GM21723 (cell line): ENCODE measurements around the gene MTFR1L.

Experiments used
- ATAC-seq: cut with Tn5 transposase; IDR thresholded peaks from one replicate; pipeline ENCODE4 v1.9.1; 2021; ENCODE audit warnings: mild to moderate bottlenecking, moderate library complexity; ENCODE audit not compliant: unreplicated experiment

MTFR1L gene

DNA sequence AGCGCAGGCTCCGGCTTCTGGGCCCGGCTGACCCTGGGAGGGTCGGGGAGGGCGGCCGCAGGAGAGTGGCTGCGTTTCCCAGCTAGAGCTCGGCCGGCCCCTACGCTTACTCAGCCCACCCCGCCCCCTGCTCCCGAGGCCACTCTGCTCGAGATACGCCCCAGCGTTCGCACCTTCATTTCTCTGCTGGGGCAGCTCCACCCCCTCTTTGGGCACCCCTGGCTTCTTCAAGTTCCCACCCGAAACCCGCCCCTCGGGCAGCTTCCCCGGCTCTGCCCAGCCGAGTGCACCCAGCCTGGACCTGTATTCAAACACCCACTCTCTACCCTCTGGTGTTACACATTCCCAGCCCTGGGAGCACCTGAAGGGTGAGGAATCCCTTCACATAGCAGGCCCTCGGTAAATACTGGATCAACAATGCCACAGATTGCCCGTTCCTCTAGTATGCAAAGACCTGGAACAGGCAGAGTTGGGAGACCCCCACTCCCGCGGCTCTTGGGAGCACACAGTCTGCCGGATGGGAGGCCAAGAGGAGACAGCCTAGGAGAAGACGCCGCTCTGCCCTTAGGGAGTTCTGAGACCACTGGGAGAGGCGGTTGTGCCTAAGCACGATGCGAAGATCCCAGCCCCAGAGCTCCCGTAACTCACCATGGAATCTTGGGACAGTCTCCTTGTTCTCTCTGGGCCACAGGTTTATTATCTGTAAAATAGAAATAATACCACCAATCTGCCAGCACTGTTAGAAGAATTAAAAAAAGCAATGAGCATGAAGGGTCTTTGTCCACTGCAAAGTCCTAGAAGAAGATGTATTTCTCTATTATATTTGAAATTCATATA is 56.3 kb downstream of the MTFR1L start:
- peak; percentile 12 for ATAC-seq

DNA sequence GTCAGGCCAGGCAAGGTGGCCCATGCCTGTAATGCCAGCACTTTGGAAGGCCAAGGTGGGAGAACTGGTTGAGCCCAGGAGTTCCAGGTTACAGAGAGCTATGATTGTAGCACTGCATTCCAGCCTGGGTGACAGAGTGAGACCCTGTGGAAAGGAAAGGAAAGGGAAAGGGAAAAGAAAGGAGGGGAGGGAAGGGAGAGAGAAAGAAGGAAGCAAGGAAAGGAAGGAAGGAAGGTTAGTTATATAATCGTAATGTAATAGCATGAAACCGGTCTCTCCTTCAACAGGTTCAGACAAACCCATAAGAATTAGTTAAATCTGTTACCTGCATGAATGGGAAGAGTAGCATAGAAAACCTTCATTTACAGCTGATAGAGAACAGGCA is 56.9 kb downstream of the MTFR1L start:
- no peak for ATAC-seq

DNA sequence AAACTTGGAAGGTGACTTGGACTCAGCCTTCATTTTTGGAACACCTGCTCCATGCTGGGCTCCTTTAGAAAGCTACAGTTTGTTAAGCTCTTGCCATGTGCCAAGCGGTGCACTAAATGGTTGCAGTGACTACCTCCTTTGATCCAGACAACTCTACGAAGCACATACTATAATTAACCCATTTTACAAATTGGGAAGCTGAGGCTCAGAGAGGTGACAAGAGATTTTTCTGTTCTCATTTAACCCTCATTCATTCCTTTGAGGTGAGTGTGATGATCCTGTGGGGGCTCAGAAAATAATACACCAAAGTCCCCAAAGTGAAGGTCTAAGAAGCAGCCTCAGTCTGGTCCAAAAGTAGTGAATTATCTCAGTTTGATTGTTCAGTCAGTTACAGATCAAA is 57.4 kb downstream of the MTFR1L start:
- no peak for ATAC-seq

DNA sequence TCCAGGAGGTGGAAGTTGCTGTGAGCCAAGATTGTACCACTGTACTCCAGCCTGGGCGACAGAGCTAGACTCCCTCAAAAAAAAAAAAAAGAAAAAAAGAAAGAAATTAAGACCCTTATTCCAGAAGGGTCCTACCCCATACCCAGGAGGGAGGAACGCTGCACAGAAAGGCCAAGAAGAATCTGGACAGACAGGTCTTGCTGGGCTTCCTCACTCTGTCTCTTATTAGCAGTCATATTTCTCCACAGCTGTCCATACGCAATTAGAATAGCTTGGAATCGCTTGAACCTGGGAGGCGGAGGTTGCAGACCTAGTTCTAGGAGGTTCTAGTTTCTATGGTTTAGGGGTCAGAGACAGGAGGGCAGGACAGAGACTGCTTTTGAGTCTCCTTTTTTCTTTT is 58.9 kb downstream of the MTFR1L start:
- ATAC-seq = no peak

DNA sequence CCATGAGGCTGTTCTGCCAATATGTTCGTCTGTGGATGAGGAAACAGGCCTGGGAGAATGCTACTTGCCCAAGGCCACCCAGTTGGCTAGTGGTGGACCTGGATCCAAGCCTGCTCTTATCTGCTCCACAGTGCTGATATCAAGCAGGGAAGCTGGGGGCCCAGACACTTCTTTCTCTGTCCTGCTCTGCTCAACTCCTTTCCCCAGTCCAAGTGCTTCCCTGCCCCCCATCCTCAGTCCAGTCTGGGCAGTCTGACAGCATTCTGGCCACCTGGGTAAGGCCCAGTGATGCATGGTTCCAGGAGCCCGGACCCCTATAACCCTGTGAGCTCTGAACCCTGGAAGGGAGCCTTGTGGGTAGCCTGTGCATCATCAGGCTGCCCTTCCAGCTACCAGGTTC is 59.9 kb downstream of the MTFR1L start:
- ATAC-seq = no peak

DNA sequence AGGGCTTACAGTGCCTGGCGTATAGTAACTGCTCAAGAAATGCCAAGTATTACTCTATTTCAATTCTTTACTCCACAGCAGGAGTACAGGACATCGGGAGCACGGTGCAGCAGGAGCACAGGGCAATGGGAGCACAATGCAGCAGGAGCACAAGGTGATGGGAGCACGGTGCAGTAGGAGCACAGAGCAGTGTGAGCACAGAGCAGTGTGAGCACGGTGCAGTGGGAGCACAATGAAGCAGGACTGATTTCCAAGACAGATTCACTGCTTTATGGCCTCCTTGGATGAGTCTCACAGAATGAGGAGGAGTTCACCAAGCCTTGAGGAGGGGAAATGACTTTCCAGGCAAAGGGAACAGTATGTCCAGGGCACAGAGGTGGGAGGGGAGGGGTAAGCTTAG is 60.8 kb downstream of the MTFR1L start:
- ATAC-seq = no peak

DNA sequence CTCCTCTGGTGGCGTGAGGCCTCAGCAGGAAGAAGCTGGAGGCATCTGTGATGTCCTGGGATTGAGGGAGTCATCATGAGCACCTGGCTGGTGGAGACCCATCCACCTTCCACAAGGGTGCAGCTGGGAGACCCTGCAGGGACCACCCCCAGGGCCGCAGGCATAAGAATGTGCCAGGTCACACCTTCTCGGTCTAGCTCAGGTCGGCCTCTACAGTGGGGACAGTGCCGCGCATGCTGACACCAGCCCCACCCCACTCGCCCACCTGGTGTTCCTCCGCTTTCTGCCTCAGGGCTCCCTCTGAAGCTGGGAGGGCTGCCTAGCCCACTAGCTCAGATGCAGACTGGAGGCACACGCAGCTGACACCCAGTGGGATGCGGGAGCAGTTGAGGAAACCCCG is 61.5 kb downstream of the MTFR1L start:
- no peak for ATAC-seq
